B cell (primary cell): Measurements from ENCODE around the gene EZH1.

Experiments
- EZH2 ChIP-seq: IDR thresholded peaks from 2 replicates; pipeline ENCODE4 v1.6.1; 2012; ENCODE audit warnings: borderline replicate concordance, low read depth, mild to moderate bottlenecking, moderate library complexity, low read length; ENCODE audit not compliant: insufficient read depth, poor library complexity, severe bottlenecking
- TF ChIP-seq, protein P1 (sequence below): fragments of 200-600 bp; IDR thresholded peaks from one replicate; pipeline ENCODE4 v1.8.0; 2022; ENCODE audit warnings: antibody characterized with exemption, mild to moderate bottlenecking

DNA sequence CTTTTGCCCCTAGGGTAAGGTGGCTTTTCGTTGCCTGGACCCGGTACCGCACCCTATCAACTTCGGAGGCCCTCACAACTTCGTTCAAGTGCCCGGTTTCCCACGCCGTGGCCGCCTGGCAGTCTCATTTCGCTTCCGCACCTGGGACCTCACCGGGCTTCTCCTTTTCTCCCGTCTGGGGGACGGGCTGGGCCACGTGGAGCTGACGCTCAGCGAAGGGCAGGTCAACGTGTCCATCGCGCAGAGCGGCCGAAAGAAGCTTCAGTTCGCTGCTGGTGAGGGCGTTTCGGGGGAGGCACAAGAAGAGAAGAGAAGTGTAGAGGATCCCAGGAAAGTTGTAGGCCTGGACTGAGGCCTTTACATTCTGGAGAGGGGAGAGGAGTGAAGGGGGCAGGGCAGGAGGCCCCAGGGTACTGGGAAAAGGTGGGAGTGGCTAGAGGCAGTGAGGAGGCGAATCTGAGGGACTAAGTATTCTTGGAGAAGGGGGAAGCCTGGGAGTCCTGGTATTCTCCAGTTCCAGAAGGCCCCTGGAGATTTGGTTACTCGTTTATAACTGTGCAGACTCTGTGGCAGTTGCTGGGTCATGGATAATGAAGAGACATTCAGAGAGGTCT, 57.0 kb downstream of the EZH1 start:
- TF ChIP-seq, protein P1, sequence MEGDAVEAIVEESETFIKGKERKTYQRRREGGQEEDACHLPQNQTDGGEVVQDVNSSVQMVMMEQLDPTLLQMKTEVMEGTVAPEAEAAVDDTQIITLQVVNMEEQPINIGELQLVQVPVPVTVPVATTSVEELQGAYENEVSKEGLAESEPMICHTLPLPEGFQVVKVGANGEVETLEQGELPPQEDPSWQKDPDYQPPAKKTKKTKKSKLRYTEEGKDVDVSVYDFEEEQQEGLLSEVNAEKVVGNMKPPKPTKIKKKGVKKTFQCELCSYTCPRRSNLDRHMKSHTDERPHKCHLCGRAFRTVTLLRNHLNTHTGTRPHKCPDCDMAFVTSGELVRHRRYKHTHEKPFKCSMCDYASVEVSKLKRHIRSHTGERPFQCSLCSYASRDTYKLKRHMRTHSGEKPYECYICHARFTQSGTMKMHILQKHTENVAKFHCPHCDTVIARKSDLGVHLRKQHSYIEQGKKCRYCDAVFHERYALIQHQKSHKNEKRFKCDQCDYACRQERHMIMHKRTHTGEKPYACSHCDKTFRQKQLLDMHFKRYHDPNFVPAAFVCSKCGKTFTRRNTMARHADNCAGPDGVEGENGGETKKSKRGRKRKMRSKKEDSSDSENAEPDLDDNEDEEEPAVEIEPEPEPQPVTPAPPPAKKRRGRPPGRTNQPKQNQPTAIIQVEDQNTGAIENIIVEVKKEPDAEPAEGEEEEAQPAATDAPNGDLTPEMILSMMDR = no peak
- no peak for TF ChIP-seq EZH2
